ENCODE data around the gene NIPAL1.
"Not testable (repeated sequence)": the region's sequence is repeated elsewhere in the genome, so short reads cannot be mapped to it uniquely, and the experiment has no call there.

Gene NIPAL1

GRCh38 chr4:48016141-48017107 is at the start of gene NIPAL1, which contains the start of gene CNGA1:
Gene NIPAL1, plus strand, starts transcription at chr4:48016772. Its CDS starts 68 bp downstream, at chr4:48016840.
Gene CNGA1, minus strand, starts transcription at chr4:48016681. Its CDS starts 63,992 bp downstream, at chr4:47952689.
- no peak for DNase-seq (ENCODE audit: low read depth)

GRCh38 chr4:47968847-47969246 is 47.7 kb upstream of the NIPAL1 start:
- DNase-seq (ENCODE audit: low read depth), result no peak

- DNase-seq (ENCODE audit: low read depth), result no peak
These were observed 44.4 kb upstream of the NIPAL1 start for GRCh38 chr4:47972181-47972580.

DNA sequence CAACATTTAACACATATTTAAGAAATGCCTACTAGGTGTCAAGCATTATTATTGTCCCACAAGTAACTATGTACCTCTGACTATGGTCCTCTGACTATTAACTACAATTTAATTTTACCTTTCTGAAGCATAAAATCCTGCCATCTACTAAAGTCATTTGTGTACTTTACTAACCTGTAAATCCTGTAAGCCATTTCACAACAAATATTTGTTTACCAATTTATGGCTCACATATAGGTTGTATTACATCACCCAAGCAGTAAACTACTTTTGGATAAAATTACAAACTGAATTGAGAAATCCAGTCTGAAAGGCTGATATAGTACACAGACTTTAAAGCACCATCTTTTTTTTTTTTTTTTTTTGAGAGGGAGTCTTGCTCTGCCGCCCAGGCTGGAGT is 43.9 kb upstream of the NIPAL1 start:
- no peak for DNase-seq (ENCODE audit: low read depth)

DNA sequence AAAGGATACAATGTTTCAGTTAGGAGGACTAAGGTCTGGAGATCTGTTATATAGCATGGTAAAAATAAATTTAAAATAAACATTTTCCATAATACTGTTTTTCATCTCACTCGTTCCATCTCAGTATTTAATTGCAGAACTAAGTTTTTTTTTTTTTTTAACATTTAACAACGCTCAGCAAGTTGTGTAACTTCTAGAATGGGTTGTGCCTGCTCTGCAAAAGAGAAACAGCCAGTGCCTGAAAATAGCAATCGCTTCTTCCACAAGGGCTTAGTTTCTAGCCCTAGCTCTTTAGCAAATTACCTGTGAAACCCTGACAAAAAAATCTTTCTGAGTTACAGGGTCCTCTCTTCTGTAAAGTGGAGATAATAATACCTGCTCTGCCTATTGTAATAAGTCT is 42.0 kb upstream of the NIPAL1 start:
- DNase-seq (ENCODE audit: low read depth), result no peak

DNA sequence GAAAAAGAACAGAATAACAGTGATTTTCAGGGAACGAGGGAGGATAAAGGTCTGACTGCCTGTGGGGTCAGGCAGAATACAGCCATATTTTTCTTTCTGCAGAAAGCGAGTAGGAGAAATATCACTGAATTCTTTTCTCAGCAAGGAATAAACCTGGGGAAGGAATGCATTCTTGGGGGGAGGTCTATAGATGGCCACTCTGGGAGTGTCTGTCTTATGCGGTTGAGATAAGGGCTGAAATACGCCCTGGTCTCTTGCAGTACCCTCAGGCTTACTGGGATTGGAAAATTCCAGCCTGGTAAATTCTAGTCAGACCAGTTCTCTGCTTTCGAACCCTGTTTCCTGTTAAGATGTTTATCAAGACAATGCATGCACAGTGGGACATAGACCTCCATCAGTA is 26.4 kb upstream of the NIPAL1 start:
- no peak for DNase-seq (ENCODE audit: low read depth)

DNA sequence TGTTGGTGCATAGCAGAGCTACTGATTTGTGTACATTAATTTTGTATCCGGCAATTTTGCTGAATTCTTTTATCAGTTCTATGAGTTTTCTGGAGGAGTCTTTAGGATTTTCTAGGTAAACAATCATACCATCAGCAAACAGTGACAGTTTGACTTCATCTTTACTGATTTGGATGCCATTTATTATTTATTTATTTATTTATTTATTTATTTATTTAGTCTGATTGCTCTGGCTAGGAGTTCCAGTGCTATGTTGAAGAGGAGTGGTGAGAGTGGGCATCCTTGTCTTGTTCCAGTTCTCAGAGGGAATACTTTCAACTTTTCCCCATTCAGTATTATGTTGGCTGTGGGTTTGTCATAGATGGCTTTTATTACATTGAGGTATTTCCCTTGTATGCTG is 24.1 kb upstream of the NIPAL1 start:
- not testable (repeated sequence) for DNase-seq (ENCODE audit: low read depth)

GRCh38 chr4:47996021-47996420 is 20.6 kb upstream of the NIPAL1 start:
- no peak for DNase-seq (ENCODE audit: low read depth)

- no peak for DNase-seq (ENCODE audit: low read depth)
These were observed 14.3 kb upstream of the NIPAL1 start for GRCh38 chr4:48002267-48002666.

DNA sequence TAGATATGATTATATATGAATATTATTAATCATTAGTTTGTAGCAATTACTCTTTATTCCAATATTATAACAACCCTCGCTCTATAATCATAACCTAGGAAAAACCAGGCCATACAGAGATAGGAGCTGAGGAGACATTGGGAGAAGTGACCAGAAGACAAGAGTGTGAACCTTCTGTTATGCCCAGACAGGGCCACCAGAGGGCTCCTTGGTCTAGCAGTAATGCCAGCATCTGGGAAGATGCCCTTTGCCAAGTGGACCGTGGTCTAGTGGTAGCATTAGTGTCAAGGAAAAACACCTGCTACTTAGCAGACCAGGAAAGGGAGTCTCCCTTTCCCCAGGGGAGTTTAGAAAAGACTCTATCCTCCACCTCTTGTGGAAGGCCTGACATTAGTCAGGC is 13.0 kb upstream of the NIPAL1 start:
- not testable (repeated sequence) for DNase-seq (ENCODE audit: low read depth)

GRCh38 chr4:48005781-48006180 is 10.8 kb upstream of the NIPAL1 start:
- no peak for DNase-seq (ENCODE audit: low read depth)

DNA sequence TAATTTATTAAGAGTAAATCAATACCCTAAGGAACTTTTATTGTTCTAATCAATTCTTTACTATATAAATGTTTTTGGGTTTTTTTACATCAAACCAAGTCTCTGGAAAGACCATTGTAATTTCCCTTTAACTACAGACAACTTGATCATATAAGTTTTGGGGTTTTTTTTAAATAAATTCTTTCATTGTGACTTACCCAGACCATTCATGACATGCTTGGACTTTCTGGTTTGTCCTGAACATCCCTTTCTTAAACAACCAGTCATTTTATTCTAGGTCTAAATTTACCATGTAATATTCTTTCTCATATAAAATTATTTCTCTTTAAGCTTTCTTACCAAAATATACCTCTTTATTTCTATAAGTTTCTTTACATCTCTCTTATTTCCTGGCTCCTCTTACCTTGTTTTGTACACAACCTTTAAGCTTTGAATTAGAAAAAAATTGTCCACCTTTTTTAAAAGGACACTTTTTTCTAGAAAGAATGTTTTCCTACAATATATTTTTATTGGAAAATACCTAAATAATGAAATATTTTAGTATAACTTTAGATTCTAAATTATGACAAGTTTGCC is 8.5 kb upstream of the NIPAL1 start:
- no peak for DNase-seq (ENCODE audit: low read depth)

DNA sequence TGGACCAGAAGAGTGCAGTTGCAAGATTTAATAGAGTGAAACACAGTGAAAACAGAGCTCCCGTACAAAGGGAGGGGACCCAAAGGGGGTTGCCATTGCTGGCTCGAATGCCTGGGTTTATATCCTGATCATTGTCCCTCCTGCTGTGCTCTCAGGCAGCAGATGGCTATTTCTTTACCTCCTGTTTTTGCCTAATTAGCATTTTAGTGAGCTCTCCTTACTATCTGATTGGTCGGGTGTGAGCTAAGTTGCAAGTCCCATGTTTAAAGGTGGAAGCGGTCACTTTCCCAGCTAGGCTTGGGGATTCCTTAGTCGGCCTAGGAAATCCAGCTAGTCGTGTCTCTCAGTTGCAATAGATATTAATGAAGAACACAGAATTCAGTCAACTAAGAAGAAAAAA is 5.7 kb upstream of the NIPAL1 start:
- DNase-seq (ENCODE audit: low read depth), result not testable (repeated sequence)

DNA sequence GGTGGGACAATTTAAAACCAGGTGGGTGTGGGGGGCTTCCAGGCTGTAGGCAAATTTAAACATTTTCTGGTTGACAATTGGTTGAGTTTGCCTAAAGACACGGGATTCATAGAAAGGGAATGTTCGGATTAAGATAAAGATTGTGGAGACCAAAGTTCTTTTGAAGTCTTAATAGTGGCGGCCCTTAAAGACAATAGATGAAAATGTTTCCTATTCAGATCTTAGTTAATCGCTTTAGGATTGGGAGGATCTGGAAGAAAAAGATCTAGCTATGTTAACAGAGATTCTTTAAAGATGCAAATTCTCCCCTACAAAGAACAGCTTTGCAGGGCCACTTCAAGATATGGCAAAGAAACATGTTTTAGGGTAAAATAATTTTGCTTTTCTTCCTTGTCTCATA is 4.8 kb upstream of the NIPAL1 start:
- DNase-seq (ENCODE audit: low read depth), result no peak

GRCh38 chr4:48012824-48013223 is 3.7 kb upstream of the NIPAL1 start:
- DNase-seq (ENCODE audit: low read depth), result no peak

DNA sequence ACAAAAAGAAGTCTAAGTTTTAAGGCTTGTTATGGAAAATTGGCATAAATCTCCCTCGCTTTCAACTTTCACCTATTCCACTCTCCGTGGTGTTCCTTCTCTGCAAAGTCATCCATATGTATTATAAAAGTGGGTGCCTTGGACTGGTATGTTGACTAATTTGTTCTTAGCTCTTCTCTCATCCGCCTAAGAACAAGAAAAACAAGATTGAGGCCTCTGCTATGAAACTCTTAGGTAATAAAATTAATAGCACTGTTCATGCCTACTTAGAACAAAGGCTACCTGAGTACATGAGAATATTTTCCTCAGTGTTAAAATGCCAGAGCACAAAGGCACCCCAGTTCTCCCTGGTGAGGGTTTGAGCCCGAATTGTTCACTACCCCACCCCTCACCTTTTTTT is 1.4 kb upstream of the NIPAL1 start:
- no peak for DNase-seq (ENCODE audit: low read depth)

- no peak for DNase-seq (ENCODE audit: low read depth)
These were observed 894 bp upstream of the NIPAL1 start for GRCh38 chr4:48015678-48016077.

- DNase-seq (ENCODE audit: low read depth), result no peak
These were observed 568 bp downstream of the NIPAL1 start for GRCh38 chr4:48017108-48017571.

DNA sequence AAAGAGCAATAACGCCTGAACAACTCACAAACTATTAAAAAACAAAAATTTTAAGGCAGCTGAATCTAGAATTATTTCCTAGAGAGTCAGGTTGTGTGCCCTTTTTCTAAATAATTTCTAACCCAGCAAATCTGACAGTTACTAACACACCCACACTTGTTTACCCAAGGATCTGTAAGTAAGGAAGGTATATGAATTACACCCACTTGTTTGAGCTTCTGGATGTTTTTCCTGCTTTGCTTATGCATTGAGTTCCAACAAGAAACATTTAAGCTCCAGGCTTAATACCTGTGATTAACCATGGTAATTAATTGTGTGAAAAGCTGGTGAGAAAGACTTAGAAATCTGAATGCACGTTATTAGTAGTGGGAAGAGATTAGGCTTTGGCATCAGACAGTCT is 1.5 kb downstream of the NIPAL1 start:
- no peak for DNase-seq (ENCODE audit: low read depth)

- no peak for DNase-seq (ENCODE audit: low read depth)
These were observed 4.5 kb downstream of the NIPAL1 start for GRCh38 chr4:48021100-48021499.

DNA sequence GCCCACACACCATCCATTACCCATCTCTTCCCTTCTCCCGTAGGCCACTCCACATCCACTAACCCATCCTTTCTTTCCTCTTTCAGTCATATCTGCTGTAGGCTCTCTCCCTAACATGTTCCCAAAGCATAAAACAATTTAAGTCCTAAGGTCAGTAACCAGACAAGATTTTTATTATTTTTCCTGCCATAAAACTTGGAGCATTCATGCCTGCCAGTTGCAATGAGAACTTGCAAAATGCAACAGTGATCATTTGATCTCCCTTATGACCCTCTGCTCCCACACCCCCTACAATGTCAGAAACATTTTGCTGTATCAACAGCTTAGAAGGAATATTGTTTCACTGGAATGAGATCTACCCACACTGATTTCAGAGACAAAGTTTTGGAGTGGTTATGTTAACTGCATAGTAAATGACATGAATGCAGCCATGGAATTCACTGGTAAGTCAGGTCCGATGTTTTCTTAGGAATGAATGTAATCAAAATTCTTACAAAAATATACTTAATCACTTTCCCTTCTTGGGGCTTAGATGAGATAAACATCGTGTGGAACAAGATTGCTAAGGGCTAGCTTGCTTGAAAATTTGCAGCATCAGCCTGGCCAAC is 5.7 kb downstream of the NIPAL1 start:
- DNase-seq (ENCODE audit: low read depth), result no peak

DNA sequence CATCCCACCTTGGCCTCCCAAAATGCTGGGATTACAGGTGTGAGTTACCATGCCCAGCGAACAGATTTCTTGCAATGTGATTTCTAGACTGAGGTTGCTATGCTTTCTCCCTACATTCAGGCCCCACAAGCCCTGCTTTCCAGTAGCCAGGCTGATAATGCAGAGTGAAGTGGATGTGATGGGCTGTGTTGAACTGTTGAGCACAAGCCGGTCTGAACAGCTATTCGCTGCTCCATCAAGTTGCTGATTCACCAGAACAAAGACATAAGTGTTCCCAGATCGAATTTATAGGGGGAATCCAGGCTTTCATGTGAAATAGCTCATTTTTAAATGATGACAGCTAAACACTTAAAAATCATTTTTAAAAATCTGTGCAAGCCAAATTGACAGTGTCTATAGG is 8.0 kb downstream of the NIPAL1 start:
- DNase-seq (ENCODE audit: low read depth), result no peak

DNA sequence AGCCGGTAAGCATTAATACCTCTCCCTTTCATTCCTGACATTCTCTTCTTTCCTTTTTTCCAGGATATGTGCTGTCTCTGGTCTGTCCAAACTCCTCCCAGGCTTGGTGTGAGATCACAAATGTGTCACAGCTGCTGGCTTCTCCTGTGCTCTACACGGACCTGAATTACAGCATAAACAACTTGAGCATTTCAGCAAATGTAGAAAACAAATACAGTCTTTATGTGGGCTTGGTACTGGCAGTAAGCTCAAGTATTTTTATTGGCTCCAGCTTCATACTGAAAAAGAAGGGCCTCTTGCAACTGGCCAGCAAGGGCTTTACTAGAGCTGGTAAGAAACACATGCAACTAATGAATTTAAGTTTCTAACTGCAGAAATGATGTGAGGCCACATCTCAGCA is 8.4 kb downstream of the NIPAL1 start:
- DNase-seq (ENCODE audit: low read depth), result no peak

All from non-pigmented ciliary epithelial cell (primary cell).